HCEC 1CT (cell line): ENCODE results near the gene ATP8A2.
"Not testable (repeated sequence)": the region's sequence is repeated elsewhere in the genome, so short reads cannot be mapped to it uniquely, and the experiment has no call there.

Experiments
- DNase-seq: peaks from one replicate; pipeline ENCODE4 v3.0.0-alpha.2; 2017

The ATP8A2 gene

DNA sequence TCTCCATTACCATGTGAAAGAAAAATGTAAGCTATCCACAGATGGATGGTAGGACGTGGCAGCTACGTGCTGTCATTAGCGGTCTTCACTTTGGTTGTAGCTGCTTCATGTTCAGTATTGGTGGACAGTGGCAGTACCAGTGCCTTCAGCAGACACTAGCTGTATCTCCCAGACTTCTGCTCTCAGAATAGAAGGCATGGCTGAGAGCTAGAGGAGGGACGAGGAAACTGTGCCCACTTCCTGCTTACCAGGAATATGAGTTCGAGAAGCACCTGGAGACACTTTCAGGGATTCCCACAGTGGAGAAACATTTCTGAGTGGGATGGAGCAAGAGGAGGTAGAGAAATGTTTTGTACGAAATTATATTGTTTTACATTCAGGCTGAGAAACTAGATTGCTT lies 686.9 kb downstream of the ATP8A2 start:
- no peak for DNase-seq

GRCh38 chr13:26060357-26060756 lies 688.6 kb downstream of the ATP8A2 start:
- no peak for DNase-seq

GRCh38 chr13:26061256-26061655 lies 689.5 kb downstream of the ATP8A2 start:
- DNase-seq: no peak

DNA sequence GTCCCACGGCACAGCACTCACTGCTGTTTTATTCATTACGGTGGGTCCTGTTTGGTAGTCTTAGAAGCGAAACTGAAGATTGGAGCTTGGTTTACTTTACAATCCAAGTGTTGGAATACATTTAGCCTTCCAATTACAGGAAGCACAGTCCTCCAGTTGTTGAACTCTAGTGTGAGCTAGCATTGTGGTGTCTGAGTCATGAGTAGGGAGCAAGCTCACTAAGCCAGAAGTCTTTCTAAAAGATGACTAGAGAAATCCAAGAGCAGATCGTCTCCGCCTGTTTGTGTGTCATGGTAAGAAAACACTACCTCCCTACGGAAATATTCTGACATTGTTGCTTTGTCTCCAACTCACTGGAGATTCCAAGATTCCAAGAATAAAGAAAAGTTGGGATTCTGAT lies 690.2 kb downstream of the ATP8A2 start:
- no peak for DNase-seq

DNA sequence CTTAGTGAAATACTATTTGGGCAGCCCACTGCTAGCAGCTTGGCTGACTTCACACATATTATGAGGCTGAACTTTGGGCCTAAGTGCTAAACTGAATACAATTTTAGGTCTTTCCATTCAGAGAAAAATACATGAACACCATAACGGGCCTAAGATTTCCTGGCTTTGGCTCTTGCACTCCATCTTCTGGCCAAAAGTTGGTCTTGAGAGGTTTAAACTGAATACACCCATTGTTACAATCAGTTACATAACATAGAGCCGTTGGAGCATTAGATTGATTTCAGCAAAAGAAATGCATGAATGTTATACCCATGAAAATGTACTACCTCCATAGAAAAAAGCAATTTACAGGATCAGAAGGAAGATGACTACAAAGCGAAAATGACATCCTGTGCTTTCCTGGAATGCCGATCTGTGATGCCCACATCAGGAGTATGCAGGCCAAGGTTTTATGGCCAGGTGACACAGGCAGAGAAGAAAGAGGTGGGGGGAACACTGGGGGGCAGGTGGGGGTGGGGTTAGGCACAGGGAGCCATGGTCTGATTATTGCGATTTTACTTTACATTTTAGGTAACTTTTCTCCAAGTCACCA lies 691.2 kb downstream of the ATP8A2 start:
- DNase-seq: no peak

DNA sequence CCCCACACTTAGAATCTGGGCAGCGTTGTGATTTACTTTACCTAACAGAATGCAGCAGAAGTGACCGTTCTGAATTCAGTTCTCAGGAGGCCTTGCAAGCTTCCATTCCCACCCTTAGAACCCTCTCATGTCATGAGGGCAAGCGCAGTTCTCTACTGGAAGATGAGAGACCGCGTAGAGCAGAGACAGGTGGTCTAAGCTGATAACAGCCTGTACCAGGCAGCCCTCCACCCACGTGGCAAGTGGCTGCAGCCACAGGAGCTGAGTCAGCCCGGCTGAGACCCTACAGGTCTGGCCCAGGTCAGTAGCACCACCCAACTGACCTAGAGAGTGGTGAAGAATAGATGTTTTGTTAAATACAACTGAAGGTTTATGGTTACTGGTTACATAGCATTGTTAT lies 694.7 kb downstream of the ATP8A2 start:
- not testable (repeated sequence) for DNase-seq

- no peak for DNase-seq
These were observed 695.8 kb downstream of the ATP8A2 start for GRCh38 chr13:26067601-26068000.

GRCh38 chr13:26068372-26068771 lies 696.6 kb downstream of the ATP8A2 start:
- not testable (repeated sequence) for DNase-seq

DNA sequence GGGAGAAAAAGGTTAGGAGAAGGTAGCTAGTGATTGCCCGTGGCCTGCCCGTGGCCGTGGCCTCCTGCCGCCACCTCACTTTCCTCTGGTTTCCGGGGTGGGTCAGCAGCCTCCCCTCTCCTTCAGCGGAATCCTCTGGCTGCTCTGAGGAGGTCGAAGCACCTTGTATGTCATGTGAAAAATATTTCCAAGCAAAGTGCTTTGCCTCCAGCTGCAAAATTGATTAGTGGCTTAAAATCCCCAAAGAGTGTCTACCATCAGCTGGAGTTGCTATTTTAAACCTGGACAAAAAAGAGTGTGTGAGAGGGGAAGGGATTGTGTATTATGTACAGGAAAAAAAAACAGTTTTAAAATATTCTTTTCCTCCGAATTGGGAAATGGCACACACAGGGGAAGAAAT lies 697.9 kb downstream of the ATP8A2 start:
- not testable (repeated sequence) for DNase-seq

DNA sequence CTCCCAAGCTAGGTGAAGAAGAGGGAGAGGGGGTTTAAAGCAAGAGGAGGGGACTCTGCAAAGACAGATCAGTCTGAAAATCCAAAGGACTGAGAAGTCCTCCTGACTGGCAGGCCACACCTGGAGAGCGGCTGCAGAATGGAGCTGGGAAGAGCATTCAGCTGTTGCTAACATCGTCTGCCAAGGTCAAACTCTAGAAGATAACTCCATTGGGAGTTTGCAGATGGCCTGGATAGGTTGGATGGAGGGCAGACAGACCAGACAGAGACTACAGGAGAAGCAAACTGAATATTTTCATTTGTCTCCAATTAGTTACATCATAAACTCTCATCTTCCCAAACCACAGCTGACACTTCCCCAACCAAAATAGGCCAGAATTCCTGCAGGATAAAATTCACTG lies 699.9 kb downstream of the ATP8A2 start:
- no peak for DNase-seq

DNA sequence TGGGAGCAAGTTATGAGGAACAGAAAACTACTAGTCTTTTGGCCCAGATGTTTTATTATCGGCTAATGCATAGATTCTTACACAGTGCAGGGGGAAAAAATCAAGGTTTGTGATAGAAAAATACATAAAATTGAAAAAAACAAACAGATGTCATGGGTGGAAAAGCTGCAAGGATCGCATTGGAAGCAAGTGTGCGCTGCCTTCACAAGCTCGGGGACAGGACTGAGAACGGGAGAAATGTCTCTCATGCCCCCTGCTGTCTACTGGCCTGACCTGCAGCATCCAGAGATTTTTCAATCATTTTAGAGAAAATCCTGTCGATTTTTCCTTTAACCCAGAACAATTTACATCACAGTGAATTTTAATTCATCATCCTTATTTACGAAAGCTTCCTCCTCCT lies 700.6 kb downstream of the ATP8A2 start:
- DNase-seq: not testable (repeated sequence)

- DNase-seq: no peak
These were observed 702.9 kb downstream of the ATP8A2 start for GRCh38 chr13:26074706-26075105.
